ENCODE results near the gene PLCB1. TPM values are rescaled to one million over a fixed set of nuclear protein-coding genes. Genes with fewer than 3 reads are reported as not detected.

The PLCB1 gene
- total and polyA plus RNA-seq, 2 of the 4 experiments (the other 2 are of a cell fraction) = 5.6 to 16.1 TPM

DNA sequence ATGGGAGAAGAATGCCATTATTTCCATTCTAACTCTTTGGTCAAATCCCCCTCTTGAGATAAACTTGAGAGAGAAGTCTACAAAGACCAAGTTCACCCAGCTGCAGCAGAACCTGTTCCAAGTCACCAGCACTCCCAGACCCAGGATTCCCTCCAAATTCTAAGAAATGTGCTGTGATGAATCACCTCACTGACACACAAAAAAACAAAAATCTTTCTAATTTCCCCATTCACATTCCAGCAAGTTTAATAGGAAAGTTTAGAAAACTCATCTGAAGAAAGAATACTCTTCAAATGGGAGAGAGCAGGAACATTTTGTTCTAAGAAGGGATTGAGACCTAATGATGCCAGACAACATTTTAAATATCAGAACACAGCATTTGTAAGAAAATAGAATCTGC lies 723.2 kb downstream of the PLCB1 start:
- in situ Hi-C loops (cut with MboI; ENCODE audit: low sequenced_read_pairs) (loop anchor here (5.0 to 10.0 kb wide), 2 partner anchors 197 to 509 kb away; no protein-coding TSS in a partner anchor), dilution Hi-C loops (cut with HindIII; ENCODE audit: low sequenced_read_pairs, unreplicated experiment) (no loop called here), intact Hi-C loops (cut with micrococcal nuclease) (loop anchor here (2.0 kb wide), 1 partner anchor 503 kb away; no protein-coding TSS in a partner anchor)
- peaks cover 2% of the 10 kb centered on the region; the same call in 1 of the 2 replicates for H3K9me1 ChIP-seq (ENCODE audit: insufficient read depth, low read length)
- H2AK5ac ChIP-seq (ENCODE audit: low read depth, low read length) = peak overlapping the region; percentile 24; the same call in 1 of the 2 replicates
- H2AFZ ChIP-seq (replicated peaks; ENCODE audit: low read length, poor library complexity) = no peak overlapping the region
- no peak for TF ChIP-seq FOS (IDR thresholded peaks at IDR 0.05; ENCODE audit: low read depth, low read length)
- no peak for TF ChIP-seq POLR2A (IDR thresholded peaks at IDR 0.05; ENCODE audit: low read depth, low read length)
- TF ChIP-seq SMC3 (IDR thresholded peaks at IDR 0.05; ENCODE audit: low read depth, low read length) = no peak
- TF ChIP-seq RFX5 (IDR thresholded peaks at IDR 0.05; ENCODE audit: low read depth, low read length) = no peak
- TF ChIP-seq CHD1 (IDR thresholded peaks at IDR 0.05; ENCODE audit: low read depth, low read length) = no peak
- no peak for TF ChIP-seq BHLHE40 (IDR thresholded peaks at IDR 0.05; ENCODE audit: low read depth, low read length)
- TF ChIP-seq MAZ (IDR thresholded peaks at IDR 0.05; ENCODE audit: borderline replicate concordance, low read depth, low read length) = no peak
- TF ChIP-seq, protein P1, sequence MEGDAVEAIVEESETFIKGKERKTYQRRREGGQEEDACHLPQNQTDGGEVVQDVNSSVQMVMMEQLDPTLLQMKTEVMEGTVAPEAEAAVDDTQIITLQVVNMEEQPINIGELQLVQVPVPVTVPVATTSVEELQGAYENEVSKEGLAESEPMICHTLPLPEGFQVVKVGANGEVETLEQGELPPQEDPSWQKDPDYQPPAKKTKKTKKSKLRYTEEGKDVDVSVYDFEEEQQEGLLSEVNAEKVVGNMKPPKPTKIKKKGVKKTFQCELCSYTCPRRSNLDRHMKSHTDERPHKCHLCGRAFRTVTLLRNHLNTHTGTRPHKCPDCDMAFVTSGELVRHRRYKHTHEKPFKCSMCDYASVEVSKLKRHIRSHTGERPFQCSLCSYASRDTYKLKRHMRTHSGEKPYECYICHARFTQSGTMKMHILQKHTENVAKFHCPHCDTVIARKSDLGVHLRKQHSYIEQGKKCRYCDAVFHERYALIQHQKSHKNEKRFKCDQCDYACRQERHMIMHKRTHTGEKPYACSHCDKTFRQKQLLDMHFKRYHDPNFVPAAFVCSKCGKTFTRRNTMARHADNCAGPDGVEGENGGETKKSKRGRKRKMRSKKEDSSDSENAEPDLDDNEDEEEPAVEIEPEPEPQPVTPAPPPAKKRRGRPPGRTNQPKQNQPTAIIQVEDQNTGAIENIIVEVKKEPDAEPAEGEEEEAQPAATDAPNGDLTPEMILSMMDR (conservative IDR thresholded peaks at IDR 0.05; ENCODE audit: low read depth, low read length) = no peak
- TF ChIP-seq, protein P2, sequence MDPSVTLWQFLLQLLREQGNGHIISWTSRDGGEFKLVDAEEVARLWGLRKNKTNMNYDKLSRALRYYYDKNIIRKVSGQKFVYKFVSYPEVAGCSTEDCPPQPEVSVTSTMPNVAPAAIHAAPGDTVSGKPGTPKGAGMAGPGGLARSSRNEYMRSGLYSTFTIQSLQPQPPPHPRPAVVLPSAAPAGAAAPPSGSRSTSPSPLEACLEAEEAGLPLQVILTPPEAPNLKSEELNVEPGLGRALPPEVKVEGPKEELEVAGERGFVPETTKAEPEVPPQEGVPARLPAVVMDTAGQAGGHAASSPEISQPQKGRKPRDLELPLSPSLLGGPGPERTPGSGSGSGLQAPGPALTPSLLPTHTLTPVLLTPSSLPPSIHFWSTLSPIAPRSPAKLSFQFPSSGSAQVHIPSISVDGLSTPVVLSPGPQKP (IDR thresholded peaks at IDR 0.05; ENCODE audit: borderline replicate concordance, low read depth, low read length) = no peak
- no peak for TF ChIP-seq NFE2L2 (IDR thresholded peaks at IDR 0.05; ENCODE audit: low read depth, low read length)
- no peak for TF ChIP-seq CEBPB (IDR thresholded peaks at IDR 0.05; ENCODE audit: low read depth, low read length)
- no peak for TF ChIP-seq RCOR1 (IDR thresholded peaks at IDR 0.05; ENCODE audit: insufficient replicate concordance, low read length)
- TF ChIP-seq RAD21 (IDR thresholded peaks at IDR 0.05; ENCODE audit: low read length) = no peak
- TF ChIP-seq, protein P3, sequence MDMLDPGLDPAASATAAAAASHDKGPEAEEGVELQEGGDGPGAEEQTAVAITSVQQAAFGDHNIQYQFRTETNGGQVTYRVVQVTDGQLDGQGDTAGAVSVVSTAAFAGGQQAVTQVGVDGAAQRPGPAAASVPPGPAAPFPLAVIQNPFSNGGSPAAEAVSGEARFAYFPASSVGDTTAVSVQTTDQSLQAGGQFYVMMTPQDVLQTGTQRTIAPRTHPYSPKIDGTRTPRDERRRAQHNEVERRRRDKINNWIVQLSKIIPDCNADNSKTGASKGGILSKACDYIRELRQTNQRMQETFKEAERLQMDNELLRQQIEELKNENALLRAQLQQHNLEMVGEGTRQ (IDR thresholded peaks at IDR 0.05; ENCODE audit: low read depth, low read length) = no peak
- no peak for TF ChIP-seq MXI1 (IDR thresholded peaks at IDR 0.05; ENCODE audit: borderline replicate concordance, low read depth, low read length)
- no peak for TF ChIP-seq MAFK (IDR thresholded peaks at IDR 0.05; ENCODE audit: low read depth, low read length)
- H3K27ac ChIP-seq (ENCODE audit: insufficient read depth, low read length) = peak overlapping the region; percentile 8; the same call in 1 of the 2 replicates
- H3K9me3 ChIP-seq (ENCODE audit: control insufficient read depth, insufficient read depth, low read length) = no peaks in the 10 kb centered on the region
- no peaks in the 10 kb centered on the region for H3K27me3 ChIP-seq (ENCODE audit: control insufficient read depth, insufficient read depth, low read length)
- H2BK20ac ChIP-seq (ENCODE audit: low read depth, low read length) = peak overlapping the region; percentile 68; the same call in 1 of the 2 replicates
- H3K18ac ChIP-seq (ENCODE audit: low read depth, low read length) = peak overlapping the region; percentile 26; the same call in 1 of the 2 replicates
- peak overlapping the region; percentile 26; the same call in 1 of the 2 replicates for H3K56ac ChIP-seq (ENCODE audit: extremely low read depth, insufficient read depth, low read length)
- POLR2A ChIA-PET (ENCODE audit: unreplicated experiment) = no interaction called here
- H3K36me3 ChIP-seq (ENCODE audit: control insufficient read depth, insufficient read depth, low read length) = no peaks in the 10 kb centered on the region
- H3K79me1 ChIP-seq (ENCODE audit: low read depth in 1 of 2, low read length in 2 of 2) = peaks cover 0 to 6% of the 10 kb centered on the region in 2 experiments; a peak in 1 of 4 replicates
- peaks cover 18% of the 10 kb centered on the region for H3K4me1 ChIP-seq (ENCODE audit: control insufficient read depth, insufficient read depth, low read length)
- CTCF ChIA-PET = interaction anchor here (1.4 to 1.9 kb wide), 2 partner anchors 407 to 538 kb away, joined by 3 to 4 read pairs; no protein-coding TSS in a partner anchor
- H3K4me3 ChIP-seq (ENCODE audit: insufficient read depth, low read depth, low read length) = no peak overlapping the region
- H2BK120ac ChIP-seq (ENCODE audit: low read depth, low read length) = peak overlapping the region; percentile 64
- no peaks in the 10 kb centered on the region for H4K20me1 ChIP-seq (ENCODE audit: insufficient read depth, low read length)
- peak overlapping the region; percentile 81; the same call in 1 of the 2 replicates for H3K4ac ChIP-seq (ENCODE audit: low read depth, low read length)
- no peak overlapping the region; the same call in 1 of the 2 replicates for H4K5ac ChIP-seq (ENCODE audit: low read depth, low read length)
- H4K8ac ChIP-seq (ENCODE audit: low read depth in 2 of 2, low read length in 2 of 2) = peak overlapping the region in 1 of 2 experiments; percentile 78; a peak in 1 of 4 replicates
- H3K9ac ChIP-seq (ENCODE audit: low read depth, low read length) = no peak overlapping the region
- H4K91ac ChIP-seq (ENCODE audit: insufficient read depth, low read depth, low read length) = peak overlapping the region; percentile 21; the same call in 1 of the 2 replicates
- no peak overlapping the region for H3K23ac ChIP-seq (ENCODE audit: low read depth, low read length)
- peak overlapping the region; percentile 88 for H2BK5ac ChIP-seq (ENCODE audit: low read depth, low read length, poor library complexity, severe bottlenecking)
- H2BK15ac ChIP-seq (ENCODE audit: low read depth, low read length) = no peak overlapping the region
- DNase-seq (peak; percentile 61), ATAC-seq (ENCODE audit: low read depth) (no peak)
- H2AK9ac ChIP-seq (replicated peaks; ENCODE audit: low read depth, low read length, poor library complexity) = no peak overlapping the region
- H3K4me2 ChIP-seq (ENCODE audit: low read depth, low read length) = peak overlapping the region; percentile 84
- H3K14ac ChIP-seq (replicated peaks; ENCODE audit: low read depth, low read length) = no peak overlapping the region; the same call in 1 of the 2 replicates
- BruUV-seq (replicated peaks) = no TSS peak
